Thyroid gland (tissue), 4 donors: ENCODE results near the gene RPL29. TPM values are rescaled to one million over a fixed set of nuclear protein-coding genes. Genes with fewer than 3 reads are reported as not detected.

Source experiments
- DNase-seq, 2 donors: peaks; one replicate each; pipeline ENCODE4 v3.0.0-alpha.2; 2019
- H3K27ac ChIP-seq, 3 donors: fragments of 200-600 bp; sonication (generic); 1 replicate in 2 of 3; 2 replicates in 1 of 3; pipeline ENCODE4 v1.5.1; 2016 to 2019; ENCODE audit warnings: mild to moderate bottlenecking in 1 of 3, moderate library complexity in 1 of 3
- H3K27me3 ChIP-seq: fragments of 200-600 bp; sonication (generic); one replicate; pipeline ENCODE4 v1.5.1; 2019
- H3K36me3 ChIP-seq, 2 donors: fragments of 200-600 bp; sonication (generic); one replicate each; pipeline ENCODE4 v1.5.1; 2016 to 2019
- H3K4me1 ChIP-seq, 2 donors: fragments of 200-600 bp; sonication (generic); one replicate each; pipeline ENCODE4 v1.5.1; 2017 to 2019
- H3K4me3 ChIP-seq, 3 donors: fragments of 200-600 bp; sonication (generic); replicated peaks in 1 of 3; 1 replicate in 2 of 3; 2 replicates in 1 of 3; pipeline ENCODE4 v1.5.1; 2016; ENCODE audit warnings: mild to moderate bottlenecking in 1 of 3
- H3K9me3 ChIP-seq: fragments of 200-600 bp; sonication (generic); one replicate; pipeline ENCODE4 v1.5.1; 2017
- CTCF ChIP-seq, 6 experiments: fragments of 200-600 bp in 3 of 6; fragments of 450-650 bp in 3 of 6; sonication (generic) in 3 of 6; IDR thresholded peaks; one replicate each; pipeline ENCODE4 v1.5.1; 2016 to 2019; ENCODE audit warnings: antibody characterized with exemption in 6 of 6, mild to moderate bottlenecking in 2 of 6, inconsistent platforms in 1 of 6, moderate library complexity in 1 of 6
- POLR2A ChIP-seq, 2 donors: fragments of 450-650 bp; IDR thresholded peaks; one replicate each; pipeline ENCODE4 v1.6.1; 2017; ENCODE audit warnings: antibody characterized with exemption in 2 of 2, mild to moderate bottlenecking in 2 of 2, moderate library complexity in 1 of 2
- WGBS, 2 donors: methylation state at CpG; one replicate each; pipeline ENCODE4 v1.1.5; 2017; 5-methylcytosine and 5-hydroxymethylcytosine counted together
- intact Hi-C: fragments of 100-400 bp; cut with DNase I; formaldehyde crosslinking; loops from one replicate; pipeline ENCODE4 v1.15.1; 2023
- total RNA-seq, 4 donors: library from RNA; depleted of rRNA; stranded (reverse); fragments of >200 nt; gene quantifications; one replicate each; pipeline ENCODE4 v1.2.3, GENCODE V29; 2016

The RPL29 gene
- total RNA-seq, 4 donors from 2014 or later: 826 to 1,348 (median 1,271) TPM

DNA sequence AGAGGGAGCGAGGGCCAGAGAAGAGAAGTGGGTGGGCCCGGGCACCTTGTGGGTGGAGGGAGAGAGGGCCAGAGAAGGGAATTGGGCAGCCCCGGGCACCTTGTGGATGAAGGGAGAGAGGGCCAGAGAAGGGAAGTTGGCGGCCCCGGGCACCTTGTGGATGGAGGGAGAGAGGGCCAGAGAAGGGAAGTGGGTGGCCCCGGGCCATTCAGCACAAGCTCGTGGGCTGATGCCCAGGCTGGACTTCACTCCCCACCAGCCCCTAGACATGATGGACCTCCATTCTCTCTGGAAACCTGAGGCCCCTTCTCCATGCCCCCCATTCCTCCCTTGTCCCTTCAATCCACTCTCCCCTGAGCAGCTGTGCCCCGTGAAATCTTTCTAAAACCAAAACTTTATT is 44.9 kb upstream of the RPL29 start:
- H3K4me1 ChIP-seq: peaks cover 11 to 35% of the 10 kb centered on the region in 2 donors
- peak overlapping the region in 2 of 3 donors; percentile 62 to 63 for H3K27ac ChIP-seq
- TF ChIP-seq CTCF (IDR thresholded peaks at IDR 0.05): no peak
- no peak for TF ChIP-seq POLR2A (IDR thresholded peaks at IDR 0.05)
- DNase-seq: no peak
- 73 to 86% methylated on average over 8 of the region's 8 CpGs for WGBS, 2 donors
- intact Hi-C loops: no loop called here
- H3K4me3 ChIP-seq: no peak overlapping the region
- H3K36me3 ChIP-seq: no peaks in the 10 kb centered on the region
- no peaks in the 10 kb centered on the region for H3K27me3 ChIP-seq
- no peaks in the 10 kb centered on the region for H3K9me3 ChIP-seq

- intact Hi-C loops: no loop called here
- TF ChIP-seq POLR2A (IDR thresholded peaks at IDR 0.05): peak in 1 of 2 donors; percentile 31
- TF ChIP-seq CTCF (IDR thresholded peaks at IDR 0.05): no peak
Measured at GRCh38 chr3:52039846-52040245, 44.2 kb upstream of the RPL29 start.

DNA sequence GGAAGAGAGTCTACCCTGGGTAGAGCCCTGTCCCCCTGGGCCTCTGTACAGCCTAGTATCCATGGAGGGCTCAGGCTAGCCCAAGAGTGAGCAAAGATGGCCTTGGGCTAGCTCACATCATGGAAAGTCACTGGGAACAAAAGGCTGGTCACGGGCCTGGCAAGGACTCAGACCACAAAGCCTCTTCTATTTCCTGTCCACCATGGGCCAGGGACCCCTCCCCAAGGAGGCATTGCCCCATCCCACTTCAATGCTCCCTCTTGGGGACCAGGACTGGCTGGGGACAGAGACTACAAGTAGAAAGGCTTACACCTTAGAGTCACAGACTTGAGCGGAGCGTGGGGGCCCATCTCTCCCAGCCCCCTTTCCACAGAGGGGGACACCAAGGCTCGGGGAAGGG is 43.7 kb upstream of the RPL29 start:
- TF ChIP-seq POLR2A (IDR thresholded peaks at IDR 0.05): no peak
- TF ChIP-seq CTCF (IDR thresholded peaks at IDR 0.05): no peak
- Histone ChIP-seq H3K4me3 (no peak overlapping the region), H3K27ac (peak overlapping the region; percentile 36 to 62 (median 61)), H3K4me1 (peaks cover 11 to 35% of the 10 kb centered on the region in 2 donors), H3K27me3 (no peaks in the 10 kb centered on the region), H3K9me3 (no peaks in the 10 kb centered on the region), H3K36me3 (no peaks in the 10 kb centered on the region)
- 63 to 75% methylated on average over 4 of the region's 4 CpGs for WGBS, 2 donors
- DNase-seq: no peak
- intact Hi-C loops: no loop called here

More at GRCh38 chr3:52039846-52040245, 44.2 kb upstream of the RPL29 start:
- WGBS, 2 donors: 16 to 25% methylated on average over 6 to 17 of the region's 17 CpGs
- peak; percentile 96 to 98 for DNase-seq
- Histone ChIP-seq H3K27me3 (no peaks in the 10 kb centered on the region), H3K4me3 (no peak overlapping the region), H3K27ac (peak overlapping the region; percentile 36 to 63 (median 62)), H3K36me3 (no peaks in the 10 kb centered on the region), H3K4me1 (peaks cover 11 to 35% of the 10 kb centered on the region in 2 donors), H3K9me3 (no peaks in the 10 kb centered on the region)

DNA sequence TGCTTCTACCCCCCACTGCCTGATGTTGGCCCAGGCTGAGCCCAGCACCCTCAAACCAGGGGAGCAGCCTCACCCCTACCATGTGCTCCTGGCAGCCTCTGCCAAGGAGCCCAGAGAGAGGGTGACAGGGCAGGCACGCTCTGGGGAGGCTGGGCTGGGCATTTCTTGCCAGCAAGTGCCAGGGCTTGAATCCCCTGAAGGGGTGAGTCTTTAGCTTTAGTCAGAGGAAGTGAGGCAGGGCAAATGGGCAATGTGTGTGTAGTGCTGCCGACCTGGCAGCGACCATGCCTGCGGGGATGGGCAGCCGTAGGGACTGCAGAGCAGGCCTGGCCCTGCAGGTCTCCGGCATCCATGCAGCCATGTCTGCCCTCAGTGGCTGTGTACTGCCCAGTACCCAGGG is 42.5 kb upstream of the RPL29 start:
- peak; percentile 53 to 72 for DNase-seq
- no peak for TF ChIP-seq CTCF (IDR thresholded peaks at IDR 0.05)
- peaks cover 11 to 35% of the 10 kb centered on the region in 2 donors for H3K4me1 ChIP-seq
- no peaks in the 10 kb centered on the region for H3K36me3 ChIP-seq
- no peaks in the 10 kb centered on the region for H3K27me3 ChIP-seq
- no peak overlapping the region for H3K4me3 ChIP-seq
- H3K9me3 ChIP-seq: no peaks in the 10 kb centered on the region
- peak overlapping the region in 1 of 3 donors; percentile 24 for H3K27ac ChIP-seq
- WGBS, 2 donors: 50 to 70% methylated on average over 2 to 6 of the region's 6 CpGs
- intact Hi-C loops: no loop called here

- Histone ChIP-seq H3K4me1 (peaks cover 11 to 35% of the 10 kb centered on the region in 2 donors), H3K27ac (no peak overlapping the region), H3K4me3 (no peak overlapping the region), H3K9me3 (no peaks in the 10 kb centered on the region), H3K36me3 (no peaks in the 10 kb centered on the region), H3K27me3 (no peaks in the 10 kb centered on the region)
- DNase-seq: no peak
- intact Hi-C loops: no loop called here
- TF ChIP-seq POLR2A (IDR thresholded peaks at IDR 0.05) (no peak), CTCF (IDR thresholded peaks at IDR 0.05) (no peak)
- WGBS, 2 donors: no CpG with 5 or more reads among the region's 4 CpGs
Measured at GRCh38 chr3:52037291-52037690, 41.6 kb upstream of the RPL29 start.
